PC-3 (cell line): ENCODE data around the gene VAT1L. TPM values are rescaled to one million over a fixed set of nuclear protein-coding genes. Genes with fewer than 3 reads are reported as not detected.

ENCODE experiments used
- ATAC-seq: fragments of 200-7000 bp; cut with Tn5 transposase; 2 replicates; pipeline ENCODE4 v1.9.1; 2020; ENCODE audit warnings: mild to moderate bottlenecking, moderate library complexity
- BruUV-seq: library from RNA; stranded (reverse); fragments of 400-500 nt; replicated peaks from 2 replicates; lab custom pipeline; 2021; lab: Mats Ljungman, UMichigan
- CTCF ChIA-PET: fragments of 300-600 bp; sonication (Branson Sonifier 250); formaldehyde crosslinking; loops from one replicate; lab custom pipeline; 2022; ENCODE audit warnings: antibody characterized with exemption; lab: Charles Lee
- POLR2A ChIA-PET: fragments of 300-600 bp; sonication (Branson Sonifier 250); formaldehyde crosslinking; loops from one replicate; lab custom pipeline; 2022; ENCODE audit warnings: antibody characterized with exemption; ENCODE audit not compliant: unreplicated experiment; lab: Charles Lee
- DNase-seq: peaks from one replicate; pipeline ENCODE4 v3.0.0-alpha.2; 2015
- H2AFZ ChIP-seq: fragments of 300-600 bp; sonication (generic); 2 replicates; pipeline ENCODE4 v1.6.0; 2016; ENCODE audit warnings: antibody characterized with exemption, low read length
- H3F3A ChIP-seq: fragments of 300-600 bp; sonication (generic); one replicate; pipeline ENCODE4 v1.6.0; 2017; ENCODE audit warnings: antibody characterized with exemption, low read length, control low read depth, mild to moderate bottlenecking; ENCODE audit not compliant: unreplicated experiment
- H3K27ac ChIP-seq: fragments of 300-600 bp; sonication (generic); 2 replicates; pipeline ENCODE4 v1.5.1; 2016; ENCODE audit warnings: mild to moderate bottlenecking, low read length
- H3K27me3 ChIP-seq: fragments of 300-600 bp; sonication (generic); 2 replicates; pipeline ENCODE4 v1.6.1; 2016; ENCODE audit warnings: low read length, mixed read lengths
- H3K36me3 ChIP-seq: fragments of 300-600 bp; sonication (generic); 2 replicates; pipeline ENCODE4 v1.6.1; 2016; ENCODE audit warnings: low read depth, mixed run types, low read length, mixed read lengths
- H3K4me1 ChIP-seq: fragments of 300-600 bp; sonication (generic); 2 replicates; pipeline ENCODE4 v1.5.1; 2016; ENCODE audit warnings: low read length; ENCODE audit not compliant: insufficient read depth
- H3K4me2 ChIP-seq: fragments of 300-600 bp; sonication (generic); 2 replicates; pipeline ENCODE4 v1.6.0; 2016; ENCODE audit warnings: low read length
- H3K4me3 ChIP-seq: fragments of 300-600 bp; sonication (generic); 2 replicates; pipeline ENCODE4 v1.5.1; 2016; ENCODE audit warnings: mild to moderate bottlenecking, low read length, mixed read lengths
- H3K79me2 ChIP-seq: fragments of 300-600 bp; sonication (generic); 2 replicates; pipeline ENCODE4 v1.6.1; 2017; ENCODE audit warnings: low read length, mixed read lengths
- H3K9ac ChIP-seq: fragments of 300-600 bp; sonication (generic); 2 replicates; pipeline ENCODE4 v1.6.0; 2016; ENCODE audit warnings: mild to moderate bottlenecking, low read length
- H3K9me2 ChIP-seq: fragments of 300-600 bp; sonication (generic); replicated peaks from 2 replicates; pipeline ENCODE4 v1.6.1; 2016; ENCODE audit warnings: mixed run types, low read length, mixed read lengths
- H3K9me3 ChIP-seq: fragments of 300-600 bp; sonication (generic); 2 replicates; pipeline ENCODE4 v1.6.1; 2016; ENCODE audit warnings: low read length, mixed read lengths
- H4K20me1 ChIP-seq: fragments of 300-600 bp; sonication (generic); 2 replicates; pipeline ENCODE4 v1.6.1; 2016; ENCODE audit warnings: low read length, mixed read lengths
- EZH2 ChIP-seq: fragments of 300-600 bp; sonication (generic); IDR thresholded peaks from one replicate; pipeline ENCODE4 v1.6.1; 2017; ENCODE audit warnings: antibody characterized with exemption, mild to moderate bottlenecking, low read length; ENCODE audit not compliant: unreplicated experiment
- EZH2phosphoT487 ChIP-seq: fragments of 300-600 bp; sonication (generic); IDR thresholded peaks from 2 replicates; pipeline ENCODE4 v1.6.1; 2018; ENCODE audit warnings: mild to moderate bottlenecking, antibody characterized with exemption, low read length, borderline replicate concordance
- intact Hi-C: fragments of 100-400 bp; cut with micrococcal nuclease; formaldehyde crosslinking; loops from 2 replicates; pipeline ENCODE4 v1.9.0; 2023
- total RNA-seq: library from RNA; depleted of rRNA; stranded (reverse); fragments of >200 nt; gene quantifications from 2 replicates; pipeline ENCODE4 v1.2.3, GENCODE V29; 2014
- TF ChIP-seq, protein P1 (sequence below): fragments of 300-600 bp; sonication (generic); conservative IDR thresholded peaks from 2 replicates; pipeline ENCODE4 v1.5.1; 2017; ENCODE audit warnings: antibody characterized with exemption, low read depth, mild to moderate bottlenecking, low read length

VAT1L gene
- total RNA-seq, 1 experiment from 2014 or later, result 0.47 TPM

DNA sequence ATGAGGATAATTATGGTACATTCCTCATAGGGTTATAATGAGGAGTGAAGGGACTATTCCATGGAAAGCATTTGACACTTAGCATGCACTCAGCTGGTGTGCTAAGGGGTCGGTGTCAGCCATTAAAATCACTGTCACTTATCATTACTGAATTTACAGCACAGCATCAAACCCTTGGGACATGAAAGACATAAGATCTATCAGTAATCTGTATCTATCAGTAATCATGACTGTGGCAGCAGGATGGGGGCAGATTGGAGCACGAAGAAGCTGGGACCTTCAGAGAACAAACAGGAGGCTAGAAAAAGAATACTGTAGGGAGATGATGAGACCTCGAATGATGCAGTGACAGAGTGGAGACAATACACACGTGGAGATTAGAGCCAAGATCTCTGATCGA is 160.5 kb downstream of the VAT1L start:
- Histone ChIP-seq H3F3A (no peaks in the 10 kb centered on the region), H3K9ac (no peak overlapping the region), H3K27ac (no peak overlapping the region), H3K4me3 (no peak overlapping the region), H3K79me2 (no peaks in the 10 kb centered on the region), H3K9me2 (no peaks in the 10 kb centered on the region), H2AFZ (no peak overlapping the region), H3K27me3 (no peaks in the 10 kb centered on the region), H3K4me2 (no peak overlapping the region), H3K4me1 (no peaks in the 10 kb centered on the region), H3K36me3 (no peaks in the 10 kb centered on the region), H4K20me1 (no peaks in the 10 kb centered on the region), H3K9me3 (no peaks in the 10 kb centered on the region)
- ATAC-seq (no peak), DNase-seq (no peak)
- intact Hi-C loops, result no loop called here
- CTCF ChIA-PET, result no interaction called here
- POLR2A ChIA-PET, result no interaction called here
- BruUV-seq, result no TSS peak
- TF ChIP-seq, protein P1, sequence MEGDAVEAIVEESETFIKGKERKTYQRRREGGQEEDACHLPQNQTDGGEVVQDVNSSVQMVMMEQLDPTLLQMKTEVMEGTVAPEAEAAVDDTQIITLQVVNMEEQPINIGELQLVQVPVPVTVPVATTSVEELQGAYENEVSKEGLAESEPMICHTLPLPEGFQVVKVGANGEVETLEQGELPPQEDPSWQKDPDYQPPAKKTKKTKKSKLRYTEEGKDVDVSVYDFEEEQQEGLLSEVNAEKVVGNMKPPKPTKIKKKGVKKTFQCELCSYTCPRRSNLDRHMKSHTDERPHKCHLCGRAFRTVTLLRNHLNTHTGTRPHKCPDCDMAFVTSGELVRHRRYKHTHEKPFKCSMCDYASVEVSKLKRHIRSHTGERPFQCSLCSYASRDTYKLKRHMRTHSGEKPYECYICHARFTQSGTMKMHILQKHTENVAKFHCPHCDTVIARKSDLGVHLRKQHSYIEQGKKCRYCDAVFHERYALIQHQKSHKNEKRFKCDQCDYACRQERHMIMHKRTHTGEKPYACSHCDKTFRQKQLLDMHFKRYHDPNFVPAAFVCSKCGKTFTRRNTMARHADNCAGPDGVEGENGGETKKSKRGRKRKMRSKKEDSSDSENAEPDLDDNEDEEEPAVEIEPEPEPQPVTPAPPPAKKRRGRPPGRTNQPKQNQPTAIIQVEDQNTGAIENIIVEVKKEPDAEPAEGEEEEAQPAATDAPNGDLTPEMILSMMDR, result no peak
- TF ChIP-seq EZH2phosphoT487 (no peak), EZH2 (no peak)

DNA sequence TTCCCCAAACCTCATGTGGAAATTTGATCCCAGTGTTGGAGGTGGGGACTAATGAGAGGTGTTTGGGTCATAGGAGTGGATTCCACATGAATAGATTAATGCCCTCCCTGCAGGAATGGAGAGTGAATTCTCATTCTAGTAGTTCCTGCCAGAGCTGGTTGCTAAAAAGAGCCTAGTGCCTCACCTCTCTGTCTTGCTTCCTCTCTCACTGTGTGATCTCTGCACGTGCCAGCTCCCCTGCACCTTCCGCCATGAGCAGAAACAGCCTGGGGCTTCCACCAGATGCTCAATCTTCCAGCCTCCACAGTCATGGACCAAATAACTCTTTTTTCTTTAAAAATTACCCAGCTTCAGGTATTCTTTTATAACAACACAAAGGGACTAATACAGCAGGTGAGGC is 161.1 kb downstream of the VAT1L start:
- TF ChIP-seq EZH2 (no peak), EZH2phosphoT487 (no peak)
- TF ChIP-seq, protein P1, result no peak
- POLR2A ChIA-PET, result no interaction called here
- H3K4me1 ChIP-seq, result no peaks in the 10 kb centered on the region
- H2AFZ ChIP-seq, result no peak overlapping the region
- H3K27me3 ChIP-seq, result no peaks in the 10 kb centered on the region
- H3K27ac ChIP-seq, result no peak overlapping the region
- no peak overlapping the region for H3K9ac ChIP-seq
- ATAC-seq (no peak), DNase-seq (no peak)
- H3K9me3 ChIP-seq, result no peaks in the 10 kb centered on the region
- H3K79me2 ChIP-seq, result no peaks in the 10 kb centered on the region
- H3K9me2 ChIP-seq, result no peaks in the 10 kb centered on the region
- CTCF ChIA-PET, result no interaction called here
- H3K36me3 ChIP-seq, result no peaks in the 10 kb centered on the region
- H4K20me1 ChIP-seq, result no peaks in the 10 kb centered on the region
- H3K4me2 ChIP-seq, result no peak overlapping the region
- no peak overlapping the region for H3K4me3 ChIP-seq
- intact Hi-C loops, result no loop called here
- H3F3A ChIP-seq, result no peaks in the 10 kb centered on the region
- BruUV-seq, result no TSS peak

DNA sequence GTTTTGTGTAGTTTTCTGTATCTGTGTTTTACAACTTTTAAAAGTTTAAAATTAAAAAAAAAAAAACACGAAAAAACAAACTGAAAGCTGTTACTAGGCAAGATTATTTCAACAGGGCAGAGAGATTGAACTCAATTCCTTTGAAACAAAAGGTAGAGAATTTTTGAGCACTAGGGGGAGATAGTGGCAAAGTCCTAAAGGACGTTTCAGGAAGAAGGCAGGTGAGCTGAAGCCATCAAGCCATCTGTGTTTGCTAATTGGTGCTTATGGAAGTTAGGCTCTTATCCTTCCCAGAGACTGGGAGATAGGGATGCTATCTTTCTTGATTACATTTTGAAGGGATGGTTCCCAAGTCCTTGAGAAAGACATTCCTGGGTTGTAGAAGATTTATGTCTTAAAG is 163.4 kb downstream of the VAT1L start:
- POLR2A ChIA-PET, result no interaction called here

More for the DNA sequence above, 163.4 kb downstream of the VAT1L start:
- Histone ChIP-seq H2AFZ (no peak overlapping the region), H3K4me1 (no peaks in the 10 kb centered on the region), H3K9me2 (no peaks in the 10 kb centered on the region), H3K27me3 (no peaks in the 10 kb centered on the region), H3K4me2 (no peak overlapping the region), H3K9me3 (no peaks in the 10 kb centered on the region), H3F3A (no peaks in the 10 kb centered on the region), H3K9ac (no peak overlapping the region), H4K20me1 (no peaks in the 10 kb centered on the region), H3K4me3 (no peak overlapping the region), H3K27ac (no peak overlapping the region), H3K36me3 (no peaks in the 10 kb centered on the region), H3K79me2 (no peaks in the 10 kb centered on the region)
- DNase-seq (peak; percentile 35), ATAC-seq (no peak)
- no TSS peak for BruUV-seq
- intact Hi-C loops, result loop anchor here (5.0 kb wide), 1 partner anchor 141 kb away; no protein-coding TSS in a partner anchor
- no peak for TF ChIP-seq EZH2phosphoT487
- TF ChIP-seq, protein P1, result peak; percentile 34; the same call in 1 of the 2 replicates
- CTCF ChIA-PET, result no interaction called here
